ENCODE data around the gene SYT7. TPM values are rescaled to one million over a fixed set of nuclear protein-coding genes. Genes with fewer than 3 reads are reported as not detected.

The SYT7 gene
- total RNA-seq, 2 experiments from 2014 or later, result not detected

GRCh38 chr11:61526956-61527731, 53.7 kb downstream of the SYT7 start:
- Histone ChIP-seq H3K9me3 (ENCODE audit: control insufficient read depth in 1 of 2, insufficient read depth in 1 of 2, low read length in 2 of 2) (no peaks in the 10 kb centered on the region), H3K27me3 (ENCODE audit: control insufficient read depth in 1 of 2, insufficient read depth in 2 of 2, low read length in 2 of 2) (peaks cover 4 to 5% of the 10 kb centered on the region in 2 experiments), H3K27ac (ENCODE audit: low read depth in 1 of 2, low read length in 2 of 2) (no peak overlapping the region), H3K4me1 (ENCODE audit: insufficient read depth, low read length) (no peaks in the 10 kb centered on the region), H3K36me3 (ENCODE audit: insufficient read depth, low read length) (no peaks in the 10 kb centered on the region), H3K4me3 (ENCODE audit: low read length) (no peak overlapping the region)
- ChIA-PET CTCF (interaction anchor here (1.9 kb wide), 1 partner anchor 10 kb away, joined by 4 read pairs; no protein-coding TSS in a partner anchor), POLR2A (no interaction called here)
- ATAC-seq (ENCODE audit: poor library complexity) (no peak), DNase-seq (no peak)
- Mint-ChIP-seq H3K4me1 (ENCODE audit: low read depth) (no peaks in the 10 kb centered on the region), H3K27ac (no peak overlapping the region), H3K9me3 (no peaks in the 10 kb centered on the region), H3K36me3 (ENCODE audit: low read depth) (no peaks in the 10 kb centered on the region), H3K27me3 (peaks cover 39% of the 10 kb centered on the region), H3K4me3 (no peak overlapping the region)
- intact Hi-C loops (cut with DNase I, micrococcal nuclease), result no loop called here
- TF ChIP-seq, protein P1, sequence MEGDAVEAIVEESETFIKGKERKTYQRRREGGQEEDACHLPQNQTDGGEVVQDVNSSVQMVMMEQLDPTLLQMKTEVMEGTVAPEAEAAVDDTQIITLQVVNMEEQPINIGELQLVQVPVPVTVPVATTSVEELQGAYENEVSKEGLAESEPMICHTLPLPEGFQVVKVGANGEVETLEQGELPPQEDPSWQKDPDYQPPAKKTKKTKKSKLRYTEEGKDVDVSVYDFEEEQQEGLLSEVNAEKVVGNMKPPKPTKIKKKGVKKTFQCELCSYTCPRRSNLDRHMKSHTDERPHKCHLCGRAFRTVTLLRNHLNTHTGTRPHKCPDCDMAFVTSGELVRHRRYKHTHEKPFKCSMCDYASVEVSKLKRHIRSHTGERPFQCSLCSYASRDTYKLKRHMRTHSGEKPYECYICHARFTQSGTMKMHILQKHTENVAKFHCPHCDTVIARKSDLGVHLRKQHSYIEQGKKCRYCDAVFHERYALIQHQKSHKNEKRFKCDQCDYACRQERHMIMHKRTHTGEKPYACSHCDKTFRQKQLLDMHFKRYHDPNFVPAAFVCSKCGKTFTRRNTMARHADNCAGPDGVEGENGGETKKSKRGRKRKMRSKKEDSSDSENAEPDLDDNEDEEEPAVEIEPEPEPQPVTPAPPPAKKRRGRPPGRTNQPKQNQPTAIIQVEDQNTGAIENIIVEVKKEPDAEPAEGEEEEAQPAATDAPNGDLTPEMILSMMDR (IDR thresholded peaks at IDR 0.05), result no peak

GRCh38 chr11:61526229-61526628, 54.6 kb downstream of the SYT7 start:
- CTCF ChIA-PET, result no interaction called here
- peaks cover 4 to 5% of the 10 kb centered on the region in 2 experiments for H3K27me3 ChIP-seq (ENCODE audit: control insufficient read depth in 1 of 2, insufficient read depth in 2 of 2, low read length in 2 of 2)
- TF ChIP-seq, protein P1 (IDR thresholded peaks at IDR 0.05), result no peak
- H3K4me1 Mint-ChIP-seq (ENCODE audit: low read depth), result no peaks in the 10 kb centered on the region
- H3K4me3 Mint-ChIP-seq, result no peak overlapping the region
- no peak overlapping the region for H3K4me3 ChIP-seq (ENCODE audit: low read length)
- DNase-seq, result no peak
- H3K9me3 Mint-ChIP-seq, result no peaks in the 10 kb centered on the region
- intact Hi-C loops (cut with DNase I, micrococcal nuclease), result no loop called here
- no peak overlapping the region for H3K27ac ChIP-seq (ENCODE audit: low read depth in 1 of 2, low read length in 2 of 2)
- no peaks in the 10 kb centered on the region for H3K9me3 ChIP-seq (ENCODE audit: control insufficient read depth in 1 of 2, insufficient read depth in 1 of 2, low read length in 2 of 2)
- no peak for ATAC-seq (ENCODE audit: poor library complexity)
- H3K4me1 ChIP-seq (ENCODE audit: insufficient read depth, low read length), result no peaks in the 10 kb centered on the region
- H3K27ac Mint-ChIP-seq, result no peak overlapping the region
- POLR2A ChIA-PET, result no interaction called here
- H3K27me3 Mint-ChIP-seq, result peaks cover 39% of the 10 kb centered on the region
- H3K36me3 ChIP-seq (ENCODE audit: insufficient read depth, low read length), result no peaks in the 10 kb centered on the region
- no peaks in the 10 kb centered on the region for H3K36me3 Mint-ChIP-seq (ENCODE audit: low read depth)

GRCh38 chr11:61524963-61525587, 55.8 kb downstream of the SYT7 start:
- ChIA-PET POLR2A (no interaction called here), CTCF (no interaction called here)
- Mint-ChIP-seq H3K27me3 (peaks cover 39% of the 10 kb centered on the region), H3K9me3 (no peaks in the 10 kb centered on the region), H3K4me3 (no peak overlapping the region), H3K27ac (no peak overlapping the region), H3K4me1 (ENCODE audit: low read depth) (no peaks in the 10 kb centered on the region), H3K36me3 (ENCODE audit: low read depth) (no peaks in the 10 kb centered on the region)
- no peak for ATAC-seq (ENCODE audit: poor library complexity)
- H3K27me3 ChIP-seq (ENCODE audit: control insufficient read depth in 1 of 2, insufficient read depth in 2 of 2, low read length in 2 of 2), result peaks cover 4 to 5% of the 10 kb centered on the region in 2 experiments
- no peak for DNase-seq
- TF ChIP-seq, protein P1 (IDR thresholded peaks at IDR 0.05), result no peak
- no peak overlapping the region for H3K4me3 ChIP-seq (ENCODE audit: low read length)
- no peaks in the 10 kb centered on the region for H3K4me1 ChIP-seq (ENCODE audit: insufficient read depth, low read length)
- no peaks in the 10 kb centered on the region for H3K9me3 ChIP-seq (ENCODE audit: control insufficient read depth in 1 of 2, insufficient read depth in 1 of 2, low read length in 2 of 2)
- intact Hi-C loops (cut with DNase I, micrococcal nuclease), result no loop called here
- H3K36me3 ChIP-seq (ENCODE audit: insufficient read depth, low read length), result no peaks in the 10 kb centered on the region
- no peak overlapping the region for H3K27ac ChIP-seq (ENCODE audit: low read depth in 1 of 2, low read length in 2 of 2)

Measured in CD4-positive, alpha-beta T cell (primary cell).